Fibroblast of skin of right quadriceps (primary cell): ENCODE results near the gene RNF225.
"Not testable (repeated sequence)": the region's sequence is repeated elsewhere in the genome, so short reads cannot be mapped to it uniquely, and the experiment has no call there.

ENCODE experiments used
- DNase-seq: peaks from one replicate; pipeline ENCODE4 v3.0.0-alpha.2; 2013

Gene RNF225

GRCh38 chr19:58387338-58388174, 7.9 kb upstream of the RNF225 start:
- DNase-seq: no peak

- DNase-seq: no peak
Measured at GRCh38 chr19:58388175-58388526, 7.3 kb upstream of the RNF225 start.

- no peak for DNase-seq
Measured at GRCh38 chr19:58392945-58393724, 2.3 kb upstream of the RNF225 start.

- no peak for DNase-seq
Measured at GRCh38 chr19:58393725-58394033, 1.8 kb upstream of the RNF225 start.

DNA sequence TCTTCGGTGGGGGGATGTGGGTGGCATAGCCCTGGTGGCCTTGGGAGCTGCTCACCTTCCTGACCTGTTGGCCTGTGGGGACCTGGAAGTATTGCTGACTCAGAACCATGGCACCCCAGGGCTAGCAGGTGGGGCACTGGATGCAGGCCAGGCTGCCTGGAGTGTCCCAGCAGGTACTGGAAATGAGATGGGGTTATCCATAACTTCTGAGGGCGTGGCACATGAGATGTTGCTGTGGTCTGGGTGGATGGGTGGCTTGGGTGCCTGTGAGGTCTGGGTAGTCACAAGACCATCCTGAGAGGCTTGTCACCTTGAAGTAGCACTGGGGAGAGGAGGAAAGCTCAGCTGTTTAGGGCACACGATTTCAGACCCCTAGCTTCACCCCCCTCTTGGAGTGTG, 636 bp upstream of the RNF225 start:
- DNase-seq: no peak

- DNase-seq: no peak
Measured at GRCh38 chr19:58395979-58396627, 647 bp downstream of the RNF225 start.

DNA sequence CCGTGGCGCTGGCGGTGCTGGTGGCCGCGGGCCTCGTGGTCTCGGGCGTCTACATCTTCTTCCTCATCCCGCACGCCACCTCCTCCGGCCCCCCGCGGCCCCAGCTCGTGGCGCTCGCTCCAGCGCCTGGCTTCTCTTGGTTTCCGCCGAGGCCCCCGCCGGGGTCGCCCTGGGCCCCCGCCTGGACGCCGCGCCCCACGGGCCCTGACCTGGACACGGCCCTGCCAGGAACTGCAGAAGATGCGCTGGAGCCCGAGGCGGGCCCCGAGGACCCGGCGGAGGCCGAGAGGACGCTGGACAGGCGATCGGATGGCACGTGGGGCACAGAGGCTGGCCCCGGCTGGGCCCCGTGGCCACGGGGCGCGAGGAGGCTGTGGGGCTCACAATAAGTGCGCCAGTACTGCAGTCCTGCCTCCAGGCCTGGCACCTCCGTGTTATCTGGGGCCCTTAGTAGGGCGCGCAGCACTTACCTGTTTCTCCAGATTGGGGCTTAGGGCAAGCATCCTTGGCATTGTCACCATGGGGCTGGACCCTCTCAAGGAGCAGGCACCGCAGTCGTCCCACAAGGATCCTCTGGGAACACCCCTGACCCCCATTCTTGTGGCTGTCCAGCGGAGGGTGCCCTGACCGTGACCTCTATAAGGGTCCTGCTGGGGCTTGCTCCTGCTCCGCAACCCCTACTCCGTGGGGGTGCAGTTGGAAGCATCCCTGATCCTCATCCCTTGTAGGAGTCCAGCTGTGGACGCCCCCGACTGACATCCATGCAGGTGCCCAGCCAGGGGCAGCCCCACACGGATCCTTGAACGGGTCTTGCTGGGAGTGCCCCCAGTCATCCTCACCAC, 1.5 kb downstream of the RNF225 start:
- DNase-seq: no peak

GRCh38 chr19:58397533-58398037, 2.1 kb downstream of the RNF225 start:
- no peak for DNase-seq

GRCh38 chr19:58398087-58398486, 2.6 kb downstream of the RNF225 start:
- no peak for DNase-seq

GRCh38 chr19:58398545-58398944, 3.1 kb downstream of the RNF225 start:
- no peak for DNase-seq

DNA sequence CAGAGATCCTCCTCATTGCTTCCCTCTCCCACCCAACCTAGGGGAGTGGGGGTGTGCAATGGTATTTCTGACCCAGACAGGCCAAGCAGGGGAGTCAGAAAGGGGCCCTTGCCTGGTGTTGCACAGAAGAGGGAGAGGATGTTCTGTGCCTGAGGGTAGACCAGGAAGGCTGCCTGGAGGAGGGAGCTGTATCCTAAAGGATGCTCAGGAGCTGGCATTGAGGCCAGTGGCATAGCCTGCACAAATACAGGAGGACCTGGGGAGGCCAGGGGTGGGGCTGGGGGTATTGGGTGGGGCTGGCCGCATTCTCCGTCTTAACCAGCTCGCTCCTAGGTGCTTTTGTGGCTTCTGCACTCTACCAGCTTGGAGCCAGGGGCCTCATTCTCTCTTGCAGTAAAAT, 4.4 kb downstream of the RNF225 start:
- DNase-seq: no peak

GRCh38 chr19:58400316-58400915, 5.0 kb downstream of the RNF225 start:
- no peak for DNase-seq

GRCh38 chr19:58400916-58401839, 5.7 kb downstream of the RNF225 start:
- DNase-seq: peak; percentile 99

- DNase-seq: no peak
Measured at GRCh38 chr19:58401840-58402421, 6.5 kb downstream of the RNF225 start.

GRCh38 chr19:58403920-58404478, 8.5 kb downstream of the RNF225 start:
- not testable (repeated sequence) for DNase-seq

- DNase-seq: no peak
Measured at GRCh38 chr19:58406818-58407657, 11.6 kb downstream of the RNF225 start.

GRCh38 chr19:58407658-58408151, 12.2 kb downstream of the RNF225 start:
- no peak for DNase-seq

- DNase-seq: peak; percentile 96
Measured at GRCh38 chr19:58408152-58409009, 12.9 kb downstream of the RNF225 start, which contains the start of gene ZNF584. Gene ZNF584, plus strand, starts transcription at chr19:58408649. Its CDS starts 499 bp downstream, at chr19:58409148.
